Neuronal stem cell (in vitro differentiated cells): Measurements from ENCODE around the gene FJX1.

ENCODE experiments used
- DNase-seq: peaks from one replicate; pipeline ENCODE4 v3.0.0-alpha.2; 2013; ENCODE audit warnings: low spot score
- H2AFZ ChIP-seq: one replicate; pipeline ENCODE4 v1.6.1; 2013; ENCODE audit warnings: mild to moderate bottlenecking, low read length, inconsistent platforms
- H2AK5ac ChIP-seq: 2 replicates; pipeline ENCODE4 v1.6.1; 2013; ENCODE audit warnings: low read depth, mild to moderate bottlenecking, inconsistent platforms, low read length, moderate library complexity, mixed read lengths
- H2BK120ac ChIP-seq: 2 replicates; pipeline ENCODE4 v1.6.1; 2013; ENCODE audit warnings: low read depth, mild to moderate bottlenecking, inconsistent platforms, low read length, moderate library complexity, mixed read lengths
- H2BK12ac ChIP-seq: one replicate; pipeline ENCODE4 v1.6.1; 2013; ENCODE audit warnings: low read length, inconsistent platforms
- H2BK15ac ChIP-seq: 2 replicates; pipeline ENCODE4 v1.6.1; 2013; ENCODE audit warnings: mild to moderate bottlenecking, low read length, inconsistent platforms, mixed read lengths
- H2BK5ac ChIP-seq: one replicate; pipeline ENCODE4 v1.6.1; 2013; ENCODE audit warnings: inconsistent platforms, mild to moderate bottlenecking, low read length, moderate library complexity
- H3K14ac ChIP-seq: one replicate; pipeline ENCODE4 v1.6.1; 2013; ENCODE audit warnings: low read length, inconsistent platforms
- H3K18ac ChIP-seq: 2 replicates; pipeline ENCODE4 v1.6.1; 2013; ENCODE audit warnings: low read length, inconsistent platforms
- H3K23ac ChIP-seq: 2 replicates; pipeline ENCODE4 v1.6.1; 2013; ENCODE audit warnings: low read depth, mild to moderate bottlenecking, mixed read lengths, low read length, inconsistent platforms; ENCODE audit not compliant: poor library complexity
- H3K27ac ChIP-seq: replicated peaks from 3 replicates; pipeline ENCODE4 v1.5.1; 2013; ENCODE audit warnings: low read length, inconsistent platforms
- H3K27me3 ChIP-seq, 3 experiments: 2 replicates each; pipeline ENCODE4 v1.6.1; 2013; ENCODE audit warnings: low read length in 3 of 3, mild to moderate bottlenecking in 2 of 3, inconsistent platforms in 1 of 3, low read depth in 1 of 3, mixed read lengths in 1 of 3, moderate library complexity in 1 of 3; ENCODE audit not compliant: control insufficient read depth in 3 of 3, insufficient read depth in 3 of 3
- H3K36me3 ChIP-seq, 2 donors: replicated peaks in 1 of 2; 2 replicates each; pipeline ENCODE4 v1.6.1; 2013; ENCODE audit warnings: low read length in 2 of 2; ENCODE audit not compliant: control insufficient read depth in 2 of 2, insufficient read depth in 2 of 2
- H3K4ac ChIP-seq: 2 replicates; pipeline ENCODE4 v1.6.1; 2013; ENCODE audit warnings: inconsistent platforms, mild to moderate bottlenecking, low read length, moderate library complexity
- H3K4me1 ChIP-seq, 2 donors: 1 replicate in 1 of 2; 2 replicates in 1 of 2; pipeline ENCODE4 v1.6.1; 2013; ENCODE audit warnings: low read length in 2 of 2, low read depth in 1 of 2; ENCODE audit not compliant: control insufficient read depth in 2 of 2, insufficient read depth in 1 of 2
- H3K4me2 ChIP-seq: one replicate; pipeline ENCODE4 v1.6.1; 2013; ENCODE audit warnings: mild to moderate bottlenecking, low read length, inconsistent platforms; ENCODE audit not compliant: insufficient read depth, poor library complexity, severe bottlenecking
- H3K4me3 ChIP-seq, 2 donors: 2 replicates each; pipeline ENCODE4 v1.5.1; 2013; ENCODE audit warnings: low read length in 2 of 2, mild to moderate bottlenecking in 2 of 2, inconsistent platforms in 1 of 2, moderate library complexity in 1 of 2
- H3K79me1 ChIP-seq: one replicate; pipeline ENCODE4 v1.6.1; 2013; ENCODE audit warnings: low read depth, mild to moderate bottlenecking, inconsistent platforms, low read length, moderate library complexity
- H3K9ac ChIP-seq: one replicate; pipeline ENCODE4 v1.6.1; 2013; ENCODE audit warnings: mild to moderate bottlenecking, low read depth, low read length, inconsistent platforms; ENCODE audit not compliant: poor library complexity
- H3K9me3 ChIP-seq, 2 donors: replicated peaks in 1 of 2; 2 replicates each; pipeline versions ENCODE3 to v1.6.1; 2013; ENCODE audit warnings: low read length in 2 of 2, mild to moderate bottlenecking in 2 of 2, inconsistent platforms in 1 of 2, low read depth in 1 of 2, mixed read lengths in 1 of 2, moderate library complexity in 1 of 2; ENCODE audit not compliant: control insufficient read depth in 2 of 2, insufficient read depth in 1 of 2
- H4K8ac ChIP-seq: one replicate; pipeline ENCODE4 v1.6.1; 2013; ENCODE audit warnings: low read depth, mild to moderate bottlenecking, inconsistent platforms, low read length, moderate library complexity
- H4K91ac ChIP-seq: one replicate; pipeline ENCODE4 v1.6.1; 2013; ENCODE audit warnings: low read length, low read depth, mild to moderate bottlenecking, inconsistent platforms; ENCODE audit not compliant: poor library complexity
- WGBS, 2 donors: extraction: QIAGEN DNeasy Blood & Tissue Kit; methylation state at CpG; one replicate each; pipeline ENCODE4 v1.1.7; 2013; ENCODE audit warnings: missing lambda C conversion rate in 2 of 2, mixed read lengths in 1 of 2; ENCODE audit not compliant: insufficient read length in 2 of 2, insufficient replicate concordance in 1 of 2; ENCODE audit errors: extremely low coverage in 2 of 2; 5-methylcytosine and 5-hydroxymethylcytosine counted together

The FJX1 gene

GRCh38 chr11:35641964-35642363, 23.7 kb downstream of the FJX1 start:
- no CpG with 5 or more reads among the region's 3 CpGs for WGBS, 2 donors
- Histone ChIP-seq H3K4me1 (peaks cover 14 to 17% of the 10 kb centered on the region in 2 donors), H3K4me2 (no peak overlapping the region)

GRCh38 chr11:35647421-35648093, 29.3 kb downstream of the FJX1 start:
- Histone ChIP-seq H3K18ac (no peak overlapping the region), H3K4ac (no peak overlapping the region), H3K36me3 (no peaks in the 10 kb centered on the region), H4K91ac (no peak overlapping the region), H3K23ac (no peak overlapping the region), H2AFZ (no peak overlapping the region), H2BK5ac (no peak overlapping the region), H4K8ac (no peak overlapping the region), H2AK5ac (no peak overlapping the region), H3K4me3 (no peak overlapping the region), H3K27me3 (peaks cover 0 to 3% (median 0%) of the 10 kb centered on the region in 3 experiments), H2BK120ac (no peak overlapping the region), H3K9me3 (no peaks in the 10 kb centered on the region), H3K4me2 (no peak overlapping the region), H2BK15ac (no peak overlapping the region), H3K27ac (no peak overlapping the region), H3K14ac (no peak overlapping the region), H3K9ac (no peak overlapping the region), H3K4me1 (peaks cover 0 to 3% of the 10 kb centered on the region in 2 donors), H3K79me1 (no peaks in the 10 kb centered on the region), H2BK12ac (no peak overlapping the region)
- no peak for DNase-seq
- no CpG with 5 or more reads among the region's 8 CpGs for WGBS, 2 donors

More at GRCh38 chr11:35641964-35642363, 23.7 kb downstream of the FJX1 start:
- no peak for DNase-seq
- H3K27ac ChIP-seq, result no peak overlapping the region
- H3K14ac ChIP-seq, result no peak overlapping the region
- H3K4ac ChIP-seq, result no peak overlapping the region
- no peak overlapping the region for H3K23ac ChIP-seq
- H3K79me1 ChIP-seq, result no peaks in the 10 kb centered on the region
- H2AFZ ChIP-seq, result no peak overlapping the region
- H2AK5ac ChIP-seq, result no peak overlapping the region
- no peak overlapping the region for H2BK5ac ChIP-seq
- no peaks in the 10 kb centered on the region for H3K9me3 ChIP-seq
- no peak overlapping the region for H3K9ac ChIP-seq
- no peaks in the 10 kb centered on the region for H3K36me3 ChIP-seq
- no peak overlapping the region for H4K91ac ChIP-seq
- H4K8ac ChIP-seq, result no peak overlapping the region
- no peak overlapping the region for H2BK12ac ChIP-seq
- no peak overlapping the region for H2BK120ac ChIP-seq
- H3K4me3 ChIP-seq, result no peak overlapping the region
- H3K27me3 ChIP-seq, result peaks cover 0 to 3% (median 0%) of the 10 kb centered on the region in 3 experiments
- no peak overlapping the region for H3K18ac ChIP-seq
- no peak overlapping the region for H2BK15ac ChIP-seq

- Histone ChIP-seq H2AFZ (no peak overlapping the region), H3K18ac (no peak overlapping the region), H3K23ac (no peak overlapping the region), H4K91ac (no peak overlapping the region), H3K4ac (no peak overlapping the region), H3K27ac (no peak overlapping the region), H3K14ac (no peak overlapping the region), H3K4me3 (no peak overlapping the region), H4K8ac (no peak overlapping the region), H2BK12ac (no peak overlapping the region), H2BK120ac (no peak overlapping the region), H3K27me3 (peaks cover 0 to 3% (median 0%) of the 10 kb centered on the region in 3 experiments), H3K9ac (no peak overlapping the region), H3K79me1 (no peaks in the 10 kb centered on the region), H3K36me3 (no peaks in the 10 kb centered on the region), H2AK5ac (no peak overlapping the region), H2BK15ac (no peak overlapping the region), H3K9me3 (no peaks in the 10 kb centered on the region), H2BK5ac (no peak overlapping the region), H3K4me2 (no peak overlapping the region), H3K4me1 (peaks cover 0 to 3% of the 10 kb centered on the region in 2 donors)
- WGBS, 2 donors, result no CpG with 5 or more reads among the region's 1 CpG
- DNase-seq, result no peak
Measured at GRCh38 chr11:35650006-35650405, 31.7 kb downstream of the FJX1 start.

- Histone ChIP-seq H3K4me3 (no peak overlapping the region), H3K36me3 (no peaks in the 10 kb centered on the region), H3K14ac (no peak overlapping the region), H3K4me2 (no peak overlapping the region), H2BK120ac (no peak overlapping the region), H3K4ac (no peak overlapping the region), H3K18ac (no peak overlapping the region), H2AFZ (no peak overlapping the region), H3K23ac (no peak overlapping the region), H4K91ac (no peak overlapping the region), H2BK15ac (no peak overlapping the region), H2BK5ac (no peak overlapping the region), H3K9me3 (no peaks in the 10 kb centered on the region), H3K4me1 (peaks cover 3 to 4% of the 10 kb centered on the region in 2 donors), H4K8ac (no peak overlapping the region), H2BK12ac (no peak overlapping the region), H2AK5ac (no peak overlapping the region), H3K27me3 (peaks cover 0 to 3% (median 0%) of the 10 kb centered on the region in 3 experiments), H3K9ac (no peak overlapping the region), H3K79me1 (no peaks in the 10 kb centered on the region), H3K27ac (no peak overlapping the region)
- no CpG with 5 or more reads among the region's 4 CpGs for WGBS, 2 donors
- no peak for DNase-seq
Measured at GRCh38 chr11:35650467-35650866, 32.2 kb downstream of the FJX1 start.
